BLaER1 (cell line): ENCODE measurements around the gene CHCHD1.

Experiments used
- H3K27ac ChIP-seq: shearing (Covaris generic); formaldehyde crosslinking; 2 replicates; pipeline ENCODE4 v1.8.1; 2022
- H3K27me3 ChIP-seq: shearing (Covaris generic); formaldehyde crosslinking; 2 replicates; pipeline ENCODE4 v1.8.1; 2022
- H3K36me3 ChIP-seq: shearing (Covaris generic); formaldehyde crosslinking; 2 replicates; pipeline ENCODE4 v1.8.1; 2022
- H3K4me1 ChIP-seq: shearing (Covaris generic); formaldehyde crosslinking; 2 replicates; pipeline ENCODE4 v1.8.1; 2022
- H3K4me2 ChIP-seq: shearing (Covaris generic); formaldehyde crosslinking; 2 replicates; pipeline ENCODE4 v1.8.1; 2022
- H3K4me3 ChIP-seq: shearing (Covaris generic); formaldehyde crosslinking; 2 replicates; pipeline ENCODE4 v1.8.1; 2022
- H3K9ac ChIP-seq: shearing (Covaris generic); formaldehyde crosslinking; 2 replicates; pipeline ENCODE4 v1.8.1; 2022
- H3K9me3 ChIP-seq: shearing (Covaris generic); formaldehyde crosslinking; 2 replicates; pipeline ENCODE4 v1.8.1; 2022
- H4K20me1 ChIP-seq: shearing (Covaris generic); formaldehyde crosslinking; 2 replicates; pipeline ENCODE4 v1.8.1; 2022
- Cebpa-rat ChIP-seq: shearing (Covaris generic); IDR thresholded peaks from 2 replicates; pipeline ENCODE4 v1.8.1; 2022

Gene CHCHD1

GRCh38 chr10:73799899-73800559 is 18.2 kb downstream of the CHCHD1 start:
- no peaks in the 10 kb centered on the region for H3K9me3 ChIP-seq
- H3K36me3 ChIP-seq = peaks cover 98% of the 10 kb centered on the region
- no peak overlapping the region for H3K27ac ChIP-seq
- TF ChIP-seq Cebpa-rat = no peak
- no peaks in the 10 kb centered on the region for H3K27me3 ChIP-seq
- H3K4me2 ChIP-seq = no peak overlapping the region
- H4K20me1 ChIP-seq = no peaks in the 10 kb centered on the region
- no peak overlapping the region for H3K4me3 ChIP-seq
- H3K9ac ChIP-seq = no peak overlapping the region
- H3K4me1 ChIP-seq = peaks cover 12% of the 10 kb centered on the region

- Histone ChIP-seq H3K9ac (no peak overlapping the region), H3K27me3 (no peaks in the 10 kb centered on the region), H3K27ac (no peak overlapping the region), H3K9me3 (no peaks in the 10 kb centered on the region), H3K36me3 (peaks cover 98% of the 10 kb centered on the region), H3K4me2 (no peak overlapping the region), H3K4me3 (no peak overlapping the region), H4K20me1 (no peaks in the 10 kb centered on the region), H3K4me1 (peaks cover 12% of the 10 kb centered on the region)
- TF ChIP-seq Cebpa-rat = no peak
These were observed 18.9 kb downstream of the CHCHD1 start for GRCh38 chr10:73800560-73801252.

- Histone ChIP-seq H3K9me3 (no peaks in the 10 kb centered on the region), H3K9ac (no peak overlapping the region), H3K36me3 (peaks cover 98% of the 10 kb centered on the region)
These were observed 19.4 kb downstream of the CHCHD1 start for GRCh38 chr10:73801253-73801590.

GRCh38 chr10:73802276-73802991 is 20.6 kb downstream of the CHCHD1 start:
- Histone ChIP-seq H3K9ac (no peak overlapping the region), H3K27ac (no peak overlapping the region), H3K36me3 (peaks cover 98% of the 10 kb centered on the region), H3K9me3 (no peaks in the 10 kb centered on the region), H3K4me2 (no peak overlapping the region), H3K4me1 (peaks cover 12% of the 10 kb centered on the region), H3K27me3 (no peaks in the 10 kb centered on the region), H3K4me3 (no peak overlapping the region), H4K20me1 (peaks cover 13% of the 10 kb centered on the region; the same call in 1 of the 2 replicates)
- no peak for TF ChIP-seq Cebpa-rat

More at GRCh38 chr10:73801253-73801590, 19.4 kb downstream of the CHCHD1 start:
- TF ChIP-seq Cebpa-rat = no peak
- H3K4me1 ChIP-seq = peaks cover 12% of the 10 kb centered on the region
- no peak overlapping the region for H3K4me3 ChIP-seq
- H3K27ac ChIP-seq = no peak overlapping the region
- H3K4me2 ChIP-seq = no peak overlapping the region
- no peaks in the 10 kb centered on the region for H3K27me3 ChIP-seq
- H4K20me1 ChIP-seq = peaks cover under 1% of the 10 kb centered on the region; the same call in 1 of the 2 replicates

GRCh38 chr10:73803680-73804286 is 21.9 kb downstream of the CHCHD1 start:
- H3K27ac ChIP-seq = 0 out of 2 replicates have a peak overlapping the region, but pooled peaks have one; percentile 29

GRCh38 chr10:73806176-73806950 is 24.5 kb downstream of the CHCHD1 start:
- H3K36me3 ChIP-seq = peaks cover 85% of the 10 kb centered on the region
- no peak overlapping the region for H3K4me2 ChIP-seq
- no peak overlapping the region for H3K27ac ChIP-seq
- H3K9me3 ChIP-seq = no peaks in the 10 kb centered on the region
- H3K9ac ChIP-seq = no peak overlapping the region
- H3K4me3 ChIP-seq = no peak overlapping the region
- H4K20me1 ChIP-seq = peaks cover 41% of the 10 kb centered on the region
- H3K27me3 ChIP-seq = no peaks in the 10 kb centered on the region
- peaks cover 25% of the 10 kb centered on the region for H3K4me1 ChIP-seq
- TF ChIP-seq Cebpa-rat = no peak

More at GRCh38 chr10:73803680-73804286, 21.9 kb downstream of the CHCHD1 start:
- Histone ChIP-seq H3K4me1 (peaks cover 12% of the 10 kb centered on the region), H3K9me3 (no peaks in the 10 kb centered on the region), H3K4me2 (peak overlapping the region; percentile 31; the same call in 1 of the 2 replicates), H3K9ac (peak overlapping the region; percentile 9; the same call in 1 of the 2 replicates), H3K36me3 (peaks cover 98% of the 10 kb centered on the region), H3K27me3 (no peaks in the 10 kb centered on the region), H3K4me3 (no peak overlapping the region), H4K20me1 (peaks cover 19% of the 10 kb centered on the region; the same call in 1 of the 2 replicates)
- TF ChIP-seq Cebpa-rat = no peak

GRCh38 chr10:73807471-73807870 is 25.6 kb downstream of the CHCHD1 start:
- Histone ChIP-seq H4K20me1 (peaks cover 41% of the 10 kb centered on the region), H3K4me1 (peaks cover 30% of the 10 kb centered on the region), H3K4me3 (no peak overlapping the region), H3K4me2 (no peak overlapping the region), H3K27me3 (no peaks in the 10 kb centered on the region), H3K36me3 (peaks cover 73% of the 10 kb centered on the region), H3K9me3 (no peaks in the 10 kb centered on the region), H3K27ac (no peak overlapping the region), H3K9ac (no peak overlapping the region)
- no peak for TF ChIP-seq Cebpa-rat

GRCh38 chr10:73808021-73808815 is 26.4 kb downstream of the CHCHD1 start:
- H3K4me1 ChIP-seq = peaks cover 33% of the 10 kb centered on the region

More at GRCh38 chr10:73808021-73808815, 26.4 kb downstream of the CHCHD1 start:
- TF ChIP-seq Cebpa-rat = no peak
- H3K27me3 ChIP-seq = no peaks in the 10 kb centered on the region
- H3K4me2 ChIP-seq = no peak overlapping the region
- H3K36me3 ChIP-seq = peaks cover 69% of the 10 kb centered on the region
- H3K9ac ChIP-seq = no peak overlapping the region
- peaks cover 43% of the 10 kb centered on the region for H4K20me1 ChIP-seq
- no peaks in the 10 kb centered on the region for H3K9me3 ChIP-seq
- H3K4me3 ChIP-seq = no peak overlapping the region
- no peak overlapping the region for H3K27ac ChIP-seq
